ENCODE results near the gene GTF3C5. TPM values are rescaled to one million over a fixed set of nuclear protein-coding genes. Genes with fewer than 3 reads are reported as not detected.

Gene GTF3C5
- total RNA-seq, 1 donor from 2014 or later: 29.7 TPM

DNA sequence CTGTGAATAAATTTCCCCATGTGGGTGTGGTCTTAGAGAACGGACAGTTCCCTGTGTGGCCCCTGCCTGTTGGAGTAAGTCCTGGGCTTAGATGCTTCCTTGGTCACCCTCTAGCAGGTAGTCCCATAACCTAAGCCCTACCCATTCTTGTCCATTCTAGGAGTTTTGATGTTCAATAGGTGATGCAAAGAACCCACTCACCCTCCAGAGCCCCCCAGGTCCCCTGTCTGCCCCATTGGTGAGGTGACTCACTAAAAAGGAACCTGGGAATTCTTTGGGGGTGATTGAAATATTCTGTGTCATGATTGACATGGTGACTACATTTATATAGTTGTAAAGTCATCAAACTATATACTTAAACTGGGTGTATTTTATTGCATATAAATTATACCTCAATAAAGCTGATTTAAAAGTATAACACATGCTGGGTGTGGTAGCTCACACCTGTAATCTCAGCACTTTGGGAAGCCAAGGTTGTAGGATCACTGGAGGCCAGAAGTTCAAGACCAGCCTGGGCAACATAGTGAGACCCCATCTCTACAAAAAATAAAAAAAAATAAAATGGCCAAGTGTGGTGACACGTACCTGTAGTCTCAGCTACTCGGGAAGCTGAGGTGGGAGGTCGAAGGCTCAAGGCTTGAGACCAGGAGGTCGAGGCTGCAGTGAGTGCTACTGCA lies 20.8 kb upstream of the GTF3C5 start:
- H3K36me3 ChIP-seq (ENCODE audit: control insufficient read depth, insufficient read depth, low read length): no peaks in the 10 kb centered on the region
- no peak for FAIRE-seq
- H3K4me3 ChIP-seq (ENCODE audit: low read depth, low read length): no peak overlapping the region
- TF ChIP-seq, protein P1, sequence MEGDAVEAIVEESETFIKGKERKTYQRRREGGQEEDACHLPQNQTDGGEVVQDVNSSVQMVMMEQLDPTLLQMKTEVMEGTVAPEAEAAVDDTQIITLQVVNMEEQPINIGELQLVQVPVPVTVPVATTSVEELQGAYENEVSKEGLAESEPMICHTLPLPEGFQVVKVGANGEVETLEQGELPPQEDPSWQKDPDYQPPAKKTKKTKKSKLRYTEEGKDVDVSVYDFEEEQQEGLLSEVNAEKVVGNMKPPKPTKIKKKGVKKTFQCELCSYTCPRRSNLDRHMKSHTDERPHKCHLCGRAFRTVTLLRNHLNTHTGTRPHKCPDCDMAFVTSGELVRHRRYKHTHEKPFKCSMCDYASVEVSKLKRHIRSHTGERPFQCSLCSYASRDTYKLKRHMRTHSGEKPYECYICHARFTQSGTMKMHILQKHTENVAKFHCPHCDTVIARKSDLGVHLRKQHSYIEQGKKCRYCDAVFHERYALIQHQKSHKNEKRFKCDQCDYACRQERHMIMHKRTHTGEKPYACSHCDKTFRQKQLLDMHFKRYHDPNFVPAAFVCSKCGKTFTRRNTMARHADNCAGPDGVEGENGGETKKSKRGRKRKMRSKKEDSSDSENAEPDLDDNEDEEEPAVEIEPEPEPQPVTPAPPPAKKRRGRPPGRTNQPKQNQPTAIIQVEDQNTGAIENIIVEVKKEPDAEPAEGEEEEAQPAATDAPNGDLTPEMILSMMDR (IDR thresholded peaks at IDR 0.05; ENCODE audit: insufficient read depth, low read length, severe bottlenecking): no peak
- peaks cover 2% of the 10 kb centered on the region for H3K27me3 ChIP-seq (ENCODE audit: control insufficient read depth, insufficient read depth, low read length)
- no peak for DNase-seq (ENCODE audit: low read depth)

DNA sequence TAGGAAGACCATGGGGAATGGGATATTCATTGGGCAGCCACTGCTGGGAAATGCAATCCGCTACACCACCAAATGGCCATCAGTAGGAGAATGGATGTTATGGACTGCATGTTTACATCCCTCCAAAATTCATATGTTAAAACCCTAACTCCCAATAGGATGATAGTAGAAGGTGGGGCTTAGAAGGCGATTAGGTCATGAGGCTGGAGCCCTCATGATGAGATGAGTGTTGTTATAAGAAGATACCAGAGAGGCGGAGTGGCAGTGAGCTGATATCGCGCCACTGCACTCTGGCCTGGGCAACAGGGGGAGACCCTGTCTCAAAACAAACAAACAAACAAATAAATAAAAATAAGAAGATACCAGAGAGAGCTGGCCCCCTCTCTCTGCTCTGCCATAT lies 16.1 kb upstream of the GTF3C5 start:
- TF ChIP-seq, protein P1 (IDR thresholded peaks at IDR 0.05; ENCODE audit: insufficient read depth, low read length, severe bottlenecking): no peak
- Histone ChIP-seq H3K27me3 (ENCODE audit: control insufficient read depth, insufficient read depth, low read length) (no peaks in the 10 kb centered on the region), H3K36me3 (ENCODE audit: control insufficient read depth, insufficient read depth, low read length) (no peaks in the 10 kb centered on the region), H3K4me3 (ENCODE audit: low read depth, low read length) (no peak overlapping the region)
- DNase-seq (ENCODE audit: low read depth): no peak
- no peak for FAIRE-seq

DNA sequence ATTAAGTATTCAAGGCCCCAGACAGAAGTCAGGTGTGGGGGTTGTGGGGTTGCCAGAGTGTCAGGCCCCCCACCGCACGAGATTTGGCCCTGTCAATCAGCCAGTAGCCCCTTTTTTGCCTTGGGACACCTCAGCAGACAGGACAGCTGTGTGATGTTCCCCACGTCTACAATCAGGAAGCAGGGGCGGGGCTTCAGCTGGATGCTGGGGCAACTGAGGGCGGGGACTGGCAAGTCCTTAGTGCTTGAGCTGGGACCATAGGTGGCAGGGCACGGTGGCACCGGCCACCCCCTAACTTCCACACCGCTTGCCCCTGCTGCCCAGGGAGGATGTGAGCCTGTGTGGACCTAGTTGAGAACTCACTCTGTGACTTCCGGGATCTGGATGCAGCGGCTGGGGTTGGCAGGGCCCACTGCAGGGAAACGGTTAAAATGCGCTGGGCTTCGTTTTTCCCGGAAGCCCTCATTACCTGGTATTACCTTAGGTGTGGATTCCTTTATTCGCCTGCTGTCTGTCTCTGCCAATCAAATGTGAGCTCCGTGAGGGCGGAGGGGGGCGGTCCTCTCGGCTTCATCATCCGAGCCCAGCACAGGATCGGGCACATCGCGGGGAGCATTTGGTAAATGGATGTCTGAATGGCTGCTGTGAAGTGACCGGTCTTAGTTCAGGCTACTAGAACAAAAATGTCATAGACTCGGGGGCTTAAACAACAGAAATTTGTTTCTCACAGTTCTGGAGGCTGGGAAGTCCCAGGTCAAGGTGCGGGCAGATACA lies 7.5 kb upstream of the GTF3C5 start:
- no peak for DNase-seq (ENCODE audit: low read depth)
- TF ChIP-seq, protein P1 (IDR thresholded peaks at IDR 0.05; ENCODE audit: insufficient read depth, low read length, severe bottlenecking): no peak
- Histone ChIP-seq H3K27me3 (ENCODE audit: control insufficient read depth, insufficient read depth, low read length) (no peaks in the 10 kb centered on the region), H3K36me3 (ENCODE audit: control insufficient read depth, insufficient read depth, low read length) (no peaks in the 10 kb centered on the region), H3K4me3 (ENCODE audit: low read depth, low read length) (no peak overlapping the region)
- FAIRE-seq: no peak

DNA sequence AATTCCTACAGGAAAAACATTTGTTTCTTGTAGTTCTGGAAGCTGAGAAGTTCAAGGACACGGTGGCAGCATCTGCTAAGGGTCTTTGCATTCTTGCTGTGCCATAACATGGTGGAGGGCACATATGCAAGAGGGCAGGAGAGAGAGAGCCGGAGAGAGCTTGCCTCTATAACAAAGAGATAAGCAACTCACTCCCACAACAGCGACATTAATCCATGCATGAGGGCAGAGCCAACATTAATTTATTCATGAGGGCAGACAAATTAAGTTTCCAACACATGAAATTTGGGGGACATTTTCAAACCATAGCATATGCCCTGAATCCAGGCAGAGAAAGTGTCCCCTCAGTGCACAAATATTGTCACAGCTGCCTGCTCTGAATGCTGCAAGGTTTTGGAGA lies 4.4 kb upstream of the GTF3C5 start:
- TF ChIP-seq, protein P1 (IDR thresholded peaks at IDR 0.05; ENCODE audit: insufficient read depth, low read length, severe bottlenecking): no peak
- DNase-seq (ENCODE audit: low read depth) (no peak), FAIRE-seq (no peak)
- Histone ChIP-seq H3K4me3 (ENCODE audit: low read depth, low read length) (no peak overlapping the region), H3K36me3 (ENCODE audit: control insufficient read depth, insufficient read depth, low read length) (no peaks in the 10 kb centered on the region), H3K27me3 (ENCODE audit: control insufficient read depth, insufficient read depth, low read length) (no peaks in the 10 kb centered on the region)

DNA sequence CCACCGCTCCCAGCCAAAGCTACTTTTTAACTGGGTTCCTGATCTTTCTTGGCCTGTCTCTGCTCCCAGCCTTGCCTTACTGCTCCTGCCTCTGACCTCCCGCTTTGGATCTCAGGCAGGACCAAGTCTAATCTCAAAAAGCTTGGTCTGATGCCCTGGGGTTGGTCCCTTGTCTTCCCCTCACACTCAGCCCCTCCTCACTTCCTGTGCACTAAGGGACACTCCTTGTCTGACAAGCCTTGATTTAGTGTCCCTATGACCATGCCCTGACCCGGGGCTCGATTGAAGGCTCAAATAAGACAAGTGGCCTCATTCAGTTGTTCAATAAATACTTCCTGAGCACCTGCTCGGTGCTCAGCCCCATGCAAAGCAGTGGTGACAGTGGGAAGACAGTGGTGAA lies 3.7 kb upstream of the GTF3C5 start:
- Histone ChIP-seq H3K27me3 (ENCODE audit: control insufficient read depth, insufficient read depth, low read length) (no peaks in the 10 kb centered on the region), H3K36me3 (ENCODE audit: control insufficient read depth, insufficient read depth, low read length) (no peaks in the 10 kb centered on the region), H3K4me3 (ENCODE audit: low read depth, low read length) (no peak overlapping the region)
- TF ChIP-seq, protein P1 (IDR thresholded peaks at IDR 0.05; ENCODE audit: insufficient read depth, low read length, severe bottlenecking): no peak
- no peak for FAIRE-seq
- no peak for DNase-seq (ENCODE audit: low read depth)
